ENCODE results near the gene RILPL2.

GRCh38 chr12:123379391-123379790 lies 57.1 kb downstream of the RILPL2 start:
- no peak for TF ChIP-seq CTCF (IDR thresholded peaks at IDR 0.05; ENCODE audit: insufficient read depth, low read depth, low read length)
- no peak for TF ChIP-seq EZH2 (IDR thresholded peaks at IDR 0.05; ENCODE audit: insufficient read depth, low read length)

Measured in astrocyte (in vitro differentiated cells and primary cell).